ENCODE results near the gene ARHGEF2. TPM values are rescaled to one million over a fixed set of nuclear protein-coding genes. Genes with fewer than 3 reads are reported as not detected.

The ARHGEF2 gene
- total RNA-seq, 2 experiments from 2014 or later: 165 to 174 TPM

- ChIA-PET CTCF (interaction anchor here (1.8 kb wide), 1 partner anchor 69 kb away, joined by 5 read pairs; no protein-coding TSS in a partner anchor), POLR2A (no interaction called here)
- intact Hi-C loops (cut with micrococcal nuclease): no loop called here
- Mint-ChIP-seq H3K36me3 (peaks cover 69% of the 10 kb centered on the region), H3K9me3 (no peaks in the 10 kb centered on the region), H3K27ac (peak overlapping the region; percentile 42), H3K4me3 (no peak overlapping the region), H3K4me1 (ENCODE audit: low read depth) (peaks cover 2% of the 10 kb centered on the region), H3K27me3 (no peaks in the 10 kb centered on the region)
- no peak for DNase-seq
Measured at GRCh38 chr1:155920717-155921116, 57.6 kb downstream of the ARHGEF2 start.

GRCh38 chr1:155919801-155920200 is 58.5 kb downstream of the ARHGEF2 start:
- Mint-ChIP-seq H3K27me3 (no peaks in the 10 kb centered on the region), H3K27ac (no peak overlapping the region), H3K4me3 (no peak overlapping the region), H3K4me1 (ENCODE audit: low read depth) (peaks cover 2% of the 10 kb centered on the region), H3K9me3 (no peaks in the 10 kb centered on the region), H3K36me3 (peaks cover 66% of the 10 kb centered on the region)
- POLR2A ChIA-PET: interaction anchor here (0.6 kb wide), 1 partner anchor 113 kb away, joined by 3 read pairs; no protein-coding TSS in a partner anchor
- CTCF ChIA-PET: no interaction called here
- intact Hi-C loops (cut with micrococcal nuclease): loop anchor here (10.0 kb wide), 1 partner anchor 235 kb away; the partner anchor contains the start of genes DAP3 and YY1AP1
- DNase-seq: no peak

- Mint-ChIP-seq H3K9me3 (no peaks in the 10 kb centered on the region), H3K27me3 (no peaks in the 10 kb centered on the region), H3K36me3 (peaks cover 66% of the 10 kb centered on the region), H3K4me1 (ENCODE audit: low read depth) (peaks cover 2% of the 10 kb centered on the region), H3K27ac (no peak overlapping the region), H3K4me3 (no peak overlapping the region)
- POLR2A ChIA-PET: interaction anchor here (0.6 to 1.7 kb wide), 3 partner anchors 8 to 75 kb away, joined by 4 to 7 read pairs (median 6); no protein-coding TSS in a partner anchor
- intact Hi-C loops (cut with micrococcal nuclease): loop anchor here (10.0 kb wide), 1 partner anchor 234 kb away; the partner anchor contains the start of genes DAP3 and YY1AP1
- CTCF ChIA-PET: no interaction called here
- DNase-seq: no peak
Measured at GRCh38 chr1:155918660-155919059, 59.7 kb downstream of the ARHGEF2 start.

- intact Hi-C loops (cut with micrococcal nuclease): loop anchor here (10.0 kb wide), 1 partner anchor 229 kb away; the partner anchor contains the start of genes DAP3 and YY1AP1
- DNase-seq: no peak
- H3K27ac Mint-ChIP-seq: peak overlapping the region; percentile 18
- H3K36me3 Mint-ChIP-seq: peaks cover 55% of the 10 kb centered on the region
- H3K27me3 Mint-ChIP-seq: no peaks in the 10 kb centered on the region
- ChIA-PET CTCF (interaction anchor here (1.0 kb wide), 1 partner anchor 152 kb away, joined by 3 read pairs; no protein-coding TSS in a partner anchor), POLR2A (interaction anchor here (1.2 kb wide), 1 partner anchor 21 kb away, joined by 3 read pairs; the partner anchor contains the start of gene KHDC4)
- no peaks in the 10 kb centered on the region for H3K9me3 Mint-ChIP-seq
- H3K4me3 Mint-ChIP-seq: no peak overlapping the region
- H3K4me1 Mint-ChIP-seq (ENCODE audit: low read depth): peaks cover 19% of the 10 kb centered on the region
Measured at GRCh38 chr1:155913969-155914757, 64.2 kb downstream of the ARHGEF2 start.

GRCh38 chr1:155912056-155912536 is 66.3 kb downstream of the ARHGEF2 start:
- no peak for DNase-seq
- ChIA-PET POLR2A (interaction anchor here (0.5 to 1.3 kb wide), 5 partner anchors 21 to 1305 kb away, joined by 3 to 4 read pairs (median 3); partner anchors contain the start of gene KHDC4), CTCF (interaction anchor here (0.7 kb wide), 1 partner anchor 19 kb away, joined by 4 read pairs; no protein-coding TSS in a partner anchor)
- Mint-ChIP-seq H3K27ac (peak overlapping the region; percentile 96), H3K4me1 (ENCODE audit: low read depth) (peaks cover 22% of the 10 kb centered on the region), H3K36me3 (peaks cover 47% of the 10 kb centered on the region), H3K4me3 (peak overlapping the region; percentile 97), H3K9me3 (no peaks in the 10 kb centered on the region), H3K27me3 (no peaks in the 10 kb centered on the region)
- intact Hi-C loops (cut with micrococcal nuclease): loop anchor here (10.0 kb wide), 1 partner anchor 227 kb away; the partner anchor contains the start of genes DAP3 and YY1AP1

- ChIA-PET CTCF (interaction anchor here (0.7 kb wide), 1 partner anchor 18 kb away, joined by 4 read pairs; no protein-coding TSS in a partner anchor), POLR2A (interaction anchor here (0.5 to 1.7 kb wide), 7 partner anchors 22 to 1305 kb away, joined by 3 to 4 read pairs (median 4); partner anchors contain the start of genes ARHGEF2 and KHDC4)
- peak within 1 kb of the TSS; percentile 96 for H3K27ac Mint-ChIP-seq
- no peaks in the 10 kb centered on the region for H3K27me3 Mint-ChIP-seq
- H3K4me3 Mint-ChIP-seq: peak within 1 kb of the TSS; percentile 97
- intact Hi-C loops (cut with micrococcal nuclease): loop anchor here (1.0 to 10.0 kb wide), 4 partner anchors 23 to 227 kb away; partner anchors contain the start of genes DAP3, KHDC4, LAMTOR2 and SYT11
- peaks cover 22% of the 10 kb centered on the region for H3K4me1 Mint-ChIP-seq (ENCODE audit: low read depth)
- peak; percentile 90 for DNase-seq
- H3K9me3 Mint-ChIP-seq: no peaks in the 10 kb centered on the region
- H3K36me3 Mint-ChIP-seq: peaks cover 43% of the 10 kb centered on the region
Measured at GRCh38 chr1:155911156-155912055, 66.9 kb downstream of the ARHGEF2 start, which contains the start of gene RIT1. Gene RIT1, minus strand, starts transcription at chr1:155911349. Its CDS starts 588 bp downstream, at chr1:155910761.

- intact Hi-C loops (cut with micrococcal nuclease): loop anchor here (1.0 to 10.0 kb wide), 4 partner anchors 24 to 226 kb away; partner anchors contain the start of genes DAP3, KHDC4, LAMTOR2 and SYT11
- H3K27me3 Mint-ChIP-seq: no peaks in the 10 kb centered on the region
- peak overlapping the region; percentile 97 for H3K4me3 Mint-ChIP-seq
- CTCF ChIA-PET: no interaction called here
- H3K4me1 Mint-ChIP-seq (ENCODE audit: low read depth): peaks cover 22% of the 10 kb centered on the region
- H3K27ac Mint-ChIP-seq: peak overlapping the region; percentile 96
- DNase-seq: peak; percentile 20
- H3K9me3 Mint-ChIP-seq: no peaks in the 10 kb centered on the region
- POLR2A ChIA-PET: interaction anchor here (0.9 to 1.7 kb wide), 3 partner anchors 24 to 184 kb away, joined by 3 to 4 read pairs (median 4); partner anchors contain the start of genes ARHGEF2 and KHDC4
- peaks cover 38% of the 10 kb centered on the region for H3K36me3 Mint-ChIP-seq
Measured at GRCh38 chr1:155910621-155911121, 67.7 kb downstream of the ARHGEF2 start.

GRCh38 chr1:155909894-155910293 is 68.5 kb downstream of the ARHGEF2 start:
- Mint-ChIP-seq H3K36me3 (peaks cover 37% of the 10 kb centered on the region), H3K27me3 (no peaks in the 10 kb centered on the region), H3K4me3 (peak overlapping the region; percentile 97), H3K9me3 (no peaks in the 10 kb centered on the region), H3K27ac (peak overlapping the region; percentile 96), H3K4me1 (ENCODE audit: low read depth) (peaks cover 22% of the 10 kb centered on the region)
- intact Hi-C loops (cut with micrococcal nuclease): loop anchor here (2.0 to 10.0 kb wide), 3 partner anchors 25 to 225 kb away; partner anchors contain the start of genes DAP3, KHDC4, LAMTOR2 and YY1AP1
- DNase-seq: no peak
- POLR2A ChIA-PET: interaction anchor here (1.1 to 1.7 kb wide), 2 partner anchors 25 to 183 kb away, joined by 3 to 4 read pairs; partner anchors contain the start of gene KHDC4
- CTCF ChIA-PET: no interaction called here

GRCh38 chr1:155904261-155904660 is 74.1 kb downstream of the ARHGEF2 start:
- H3K4me3 Mint-ChIP-seq: no peak overlapping the region
- H3K27me3 Mint-ChIP-seq: no peaks in the 10 kb centered on the region
- ChIA-PET POLR2A (no interaction called here), CTCF (interaction anchor here (1.0 kb wide), 1 partner anchor 86 kb away, joined by 4 read pairs; no protein-coding TSS in a partner anchor)
- H3K27ac Mint-ChIP-seq: no peak overlapping the region
- peaks cover 36% of the 10 kb centered on the region for H3K36me3 Mint-ChIP-seq
- no peak for DNase-seq
- H3K9me3 Mint-ChIP-seq: no peaks in the 10 kb centered on the region
- peaks cover 3% of the 10 kb centered on the region for H3K4me1 Mint-ChIP-seq (ENCODE audit: low read depth)
- intact Hi-C loops (cut with micrococcal nuclease): no loop called here

- H3K4me3 Mint-ChIP-seq: no peak overlapping the region
- no peak overlapping the region for H3K27ac Mint-ChIP-seq
- CTCF ChIA-PET: no interaction called here
- POLR2A ChIA-PET: no interaction called here
- intact Hi-C loops (cut with micrococcal nuclease): no loop called here
- no peak for DNase-seq
- H3K36me3 Mint-ChIP-seq: peaks cover 38% of the 10 kb centered on the region
- no peaks in the 10 kb centered on the region for H3K27me3 Mint-ChIP-seq
- no peaks in the 10 kb centered on the region for H3K9me3 Mint-ChIP-seq
- peaks cover 1% of the 10 kb centered on the region for H3K4me1 Mint-ChIP-seq (ENCODE audit: low read depth)
Measured at GRCh38 chr1:155900161-155900560, 78.2 kb downstream of the ARHGEF2 start.

GRCh38 chr1:155899683-155900082 is 78.7 kb downstream of the ARHGEF2 start:
- peaks cover 1% of the 10 kb centered on the region for H3K4me1 Mint-ChIP-seq (ENCODE audit: low read depth)
- no peak for DNase-seq
- H3K4me3 Mint-ChIP-seq: no peak overlapping the region
- H3K36me3 Mint-ChIP-seq: peaks cover 38% of the 10 kb centered on the region
- H3K27me3 Mint-ChIP-seq: no peaks in the 10 kb centered on the region
- CTCF ChIA-PET: no interaction called here
- POLR2A ChIA-PET: interaction anchor here (0.7 kb wide), 1 partner anchor 9 kb away, joined by 3 read pairs; no protein-coding TSS in a partner anchor
- H3K27ac Mint-ChIP-seq: no peak overlapping the region
- H3K9me3 Mint-ChIP-seq: no peaks in the 10 kb centered on the region
- intact Hi-C loops (cut with micrococcal nuclease): no loop called here

Data from activated CD4-positive, alpha-beta memory T cell treated with anti-CD3 and anti-CD28 coated beads for 36 hours (primary cell).